HG03025 (cell line): ENCODE data around the gene MAPK10.
"Not testable (repeated sequence)": the region's sequence is repeated elsewhere in the genome, so short reads cannot be mapped to it uniquely, and the experiment has no call there.

Source experiments
- ATAC-seq: cut with Tn5 transposase; IDR thresholded peaks from one replicate; pipeline ENCODE4 v1.9.1; 2021; ENCODE audit warnings: mild to moderate bottlenecking, moderate library complexity; ENCODE audit not compliant: unreplicated experiment, low FRiP score

MAPK10 gene

GRCh38 chr4:86001591-86001990 is 358.3 kb downstream of the MAPK10 start:
- ATAC-seq = no peak

GRCh38 chr4:85995361-85995760 is 364.5 kb downstream of the MAPK10 start:
- ATAC-seq = no peak

GRCh38 chr4:85994576-85994975 is 365.3 kb downstream of the MAPK10 start:
- no peak for ATAC-seq

GRCh38 chr4:85993641-85994040 is 366.2 kb downstream of the MAPK10 start:
- ATAC-seq = no peak

GRCh38 chr4:85986266-85986665 is 373.6 kb downstream of the MAPK10 start:
- no peak for ATAC-seq

- ATAC-seq = peak; percentile 67
These were observed 380.6 kb downstream of the MAPK10 start for GRCh38 chr4:85979276-85979675.

- no peak for ATAC-seq
These were observed 389.3 kb downstream of the MAPK10 start for GRCh38 chr4:85970535-85970934.

- ATAC-seq = peak; percentile 60
These were observed 390.7 kb downstream of the MAPK10 start for GRCh38 chr4:85968945-85969819.

- no peak for ATAC-seq
These were observed 392.0 kb downstream of the MAPK10 start for GRCh38 chr4:85967872-85968271.

- no peak for ATAC-seq
These were observed 393.5 kb downstream of the MAPK10 start for GRCh38 chr4:85966373-85966772.

- ATAC-seq = no peak
These were observed 394.3 kb downstream of the MAPK10 start for GRCh38 chr4:85965529-85965928.

- not testable (repeated sequence) for ATAC-seq
These were observed 394.8 kb downstream of the MAPK10 start for GRCh38 chr4:85965017-85965416.

- no peak for ATAC-seq
These were observed 395.6 kb downstream of the MAPK10 start for GRCh38 chr4:85964298-85964697.

GRCh38 chr4:85963231-85963630 is 396.6 kb downstream of the MAPK10 start:
- ATAC-seq = no peak

- ATAC-seq = no peak
These were observed 398.0 kb downstream of the MAPK10 start for GRCh38 chr4:85961887-85962286.

GRCh38 chr4:85956293-85956945 is 403.4 kb downstream of the MAPK10 start:
- ATAC-seq = no peak

- ATAC-seq = no peak
These were observed 404.1 kb downstream of the MAPK10 start for GRCh38 chr4:85955620-85956292.

GRCh38 chr4:85953651-85954018 is 406.2 kb downstream of the MAPK10 start:
- ATAC-seq = no peak

- no peak for ATAC-seq
These were observed 406.7 kb downstream of the MAPK10 start for GRCh38 chr4:85952972-85953650.

GRCh38 chr4:85952528-85952927 is 407.3 kb downstream of the MAPK10 start:
- no peak for ATAC-seq

GRCh38 chr4:85951099-85951498 is 408.8 kb downstream of the MAPK10 start:
- no peak for ATAC-seq
